HG03521 (cell line): ENCODE data around the gene LILRB3.
A peak's percentile ranks its signal among the peaks of the same experiment; 100 is the strongest.
"Not testable (repeated sequence)": the region's sequence is repeated elsewhere in the genome, so short reads cannot be mapped to it uniquely, and the experiment has no call there.

Experiments used
- ATAC-seq: cut with Tn5 transposase; IDR thresholded peaks from one replicate; pipeline ENCODE4 v1.9.1; 2021; ENCODE audit warnings: mild to moderate bottlenecking, moderate library complexity; ENCODE audit not compliant: unreplicated experiment

LILRB3 gene

GRCh38 chr19:54211235-54211634, 11.6 kb downstream of the LILRB3 start:
- no peak for ATAC-seq

- ATAC-seq = no peak
Measured at GRCh38 chr19:54209811-54210494, 12.9 kb downstream of the LILRB3 start.

GRCh38 chr19:54209058-54209810, 13.6 kb downstream of the LILRB3 start:
- ATAC-seq = no peak

DNA sequence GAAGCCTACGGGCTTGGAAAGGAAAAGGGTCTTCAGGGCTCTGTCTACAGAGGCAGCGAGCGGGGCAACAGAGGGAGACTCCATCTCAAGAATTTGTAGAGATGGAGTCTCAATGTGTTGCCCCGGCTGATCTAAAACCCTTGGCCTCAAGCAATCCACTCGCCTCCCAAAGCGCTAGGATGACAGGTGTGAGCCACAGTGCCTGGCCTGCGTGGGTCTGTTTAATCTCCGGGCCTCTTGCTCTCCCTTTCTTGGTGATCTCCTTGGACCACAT, 14.1 kb downstream of the LILRB3 start:
- ATAC-seq = no peak

DNA sequence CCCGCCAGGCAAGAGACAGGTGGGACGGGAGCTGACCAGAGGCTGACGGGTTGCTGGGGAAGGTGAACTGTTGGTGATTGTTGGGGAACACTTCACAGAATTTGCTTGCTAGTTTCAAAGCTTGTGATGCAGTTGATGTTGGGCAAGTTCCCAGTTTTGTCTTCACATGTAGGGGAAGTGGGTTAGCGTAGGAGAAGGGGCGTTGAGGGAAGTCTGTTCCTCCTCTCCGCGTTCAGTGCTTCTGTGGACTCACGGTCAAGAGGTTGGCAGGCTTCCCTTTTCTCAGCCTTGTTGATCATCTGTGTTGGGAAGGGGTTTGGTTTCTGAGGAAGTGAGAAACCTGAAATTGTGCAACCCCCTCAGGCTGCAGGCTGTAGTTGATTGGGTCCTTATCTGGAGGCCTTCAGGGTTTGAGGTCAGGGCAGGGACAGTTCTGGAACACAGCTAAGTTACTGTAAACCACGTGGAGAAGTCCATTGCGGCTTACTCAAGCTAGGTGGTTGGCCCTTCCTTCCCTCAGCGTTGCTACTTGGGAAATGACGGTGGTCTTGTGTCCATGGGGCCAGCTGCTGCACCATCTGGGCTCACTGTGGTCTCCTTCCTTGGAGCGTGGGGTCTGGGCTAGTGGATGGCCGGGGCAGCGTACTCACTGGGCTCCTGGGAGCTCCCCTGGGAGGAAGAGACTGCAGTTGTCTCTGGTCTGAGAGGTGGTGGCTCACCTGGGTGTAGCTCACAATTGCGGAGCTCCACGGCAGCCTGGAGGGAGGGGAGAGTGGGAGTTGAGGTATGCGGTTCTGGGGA, 14.6 kb downstream of the LILRB3 start:
- ATAC-seq = peak; percentile 39

- ATAC-seq = no peak
Measured at GRCh38 chr19:54207676-54207982, 15.2 kb downstream of the LILRB3 start.

DNA sequence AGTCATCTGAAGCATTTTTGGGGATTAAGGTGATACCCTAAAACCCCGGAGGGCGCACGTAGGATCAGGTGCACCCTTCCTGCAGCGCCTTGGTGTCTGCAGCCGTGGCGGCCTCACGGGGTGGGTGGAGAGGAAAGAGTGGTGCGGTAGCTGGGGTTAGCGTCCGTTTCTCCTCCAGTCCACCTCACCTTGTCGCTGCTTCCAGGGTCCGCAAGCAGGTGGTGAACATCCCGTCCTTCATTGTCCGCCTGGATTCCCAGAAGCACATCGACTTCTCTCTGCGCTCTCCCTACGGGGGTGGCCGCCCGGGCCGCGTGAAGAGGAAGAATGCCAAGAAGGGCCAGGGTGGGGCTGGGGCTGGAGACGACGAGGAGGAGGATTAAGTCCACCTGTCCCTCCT, 15.6 kb downstream of the LILRB3 start:
- ATAC-seq = not testable (repeated sequence)

- ATAC-seq = no peak
Measured at GRCh38 chr19:54206831-54207177, 16.0 kb downstream of the LILRB3 start.

DNA sequence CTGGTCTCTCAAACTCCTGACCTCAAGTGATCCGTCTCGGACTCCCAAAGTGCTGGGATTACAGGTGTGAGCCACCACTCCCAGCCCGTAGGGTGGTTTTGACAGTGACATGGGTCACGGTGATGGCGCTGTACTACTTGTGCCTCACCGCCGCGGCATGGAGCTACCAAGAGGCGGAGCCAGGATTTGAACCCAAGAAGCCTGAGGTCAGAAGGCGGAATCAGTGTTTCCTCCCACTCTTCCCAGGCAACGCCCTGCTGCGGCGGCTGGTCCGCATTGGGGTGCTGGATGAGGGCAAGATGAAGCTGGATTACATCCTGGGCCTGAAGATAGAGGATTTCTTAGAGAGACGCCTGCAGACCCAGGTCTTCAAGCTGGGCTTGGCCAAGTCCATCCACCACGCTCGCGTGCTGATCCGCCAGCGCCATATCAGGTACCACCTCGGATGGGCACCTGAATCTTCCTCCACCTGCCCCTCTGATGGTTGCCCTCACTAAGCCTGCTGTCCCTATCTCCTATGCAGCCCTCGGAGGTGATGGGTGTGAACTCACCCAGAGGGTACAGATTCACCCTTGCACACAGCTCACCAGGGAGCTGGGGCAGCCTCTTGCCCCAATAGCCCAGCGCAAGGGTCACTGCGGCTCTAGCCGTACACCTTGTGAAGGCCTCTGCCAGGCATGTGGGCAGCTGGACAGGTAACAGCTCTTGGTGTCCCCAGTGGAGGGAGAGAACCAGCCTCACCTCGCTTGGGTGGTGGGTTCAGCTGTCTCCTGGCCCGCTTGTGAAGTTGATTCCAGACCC, 16.6 kb downstream of the LILRB3 start:
- ATAC-seq = no peak

DNA sequence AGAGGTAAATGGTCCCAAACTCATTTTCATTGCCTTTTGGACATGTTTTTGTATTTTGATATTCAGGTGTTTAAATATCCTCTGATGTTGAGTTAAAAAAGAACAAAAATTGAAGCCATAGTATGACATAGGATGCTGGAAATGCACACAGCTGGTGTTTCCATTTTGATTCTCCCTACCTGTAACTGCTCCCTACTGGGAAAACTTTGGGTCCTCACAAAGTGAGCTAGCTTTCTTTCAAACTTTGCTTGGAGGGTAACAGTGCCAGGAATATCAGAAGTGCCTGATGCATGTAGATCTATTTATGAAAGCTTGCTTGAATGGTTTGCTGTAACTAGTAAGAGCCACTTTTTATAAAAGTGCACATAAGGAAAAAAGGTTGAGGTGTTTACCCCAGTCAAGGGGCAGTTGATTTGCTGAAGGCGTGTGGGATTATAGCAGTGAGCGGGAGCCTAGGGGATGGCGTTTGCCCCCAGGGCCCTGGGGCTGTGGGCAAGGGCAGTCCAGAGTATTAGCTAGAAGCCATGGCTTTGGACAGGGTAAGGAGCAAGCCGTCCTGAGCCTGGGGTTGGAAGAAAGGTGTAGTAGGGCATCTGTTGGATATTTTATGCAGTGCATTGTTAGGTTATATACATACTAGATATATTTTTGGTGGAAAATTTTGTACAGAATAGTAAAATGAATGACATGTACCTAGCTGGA, 17.9 kb downstream of the LILRB3 start:
- ATAC-seq = no peak

- ATAC-seq = no peak
Measured at GRCh38 chr19:54203151-54203611, 19.6 kb downstream of the LILRB3 start.

DNA sequence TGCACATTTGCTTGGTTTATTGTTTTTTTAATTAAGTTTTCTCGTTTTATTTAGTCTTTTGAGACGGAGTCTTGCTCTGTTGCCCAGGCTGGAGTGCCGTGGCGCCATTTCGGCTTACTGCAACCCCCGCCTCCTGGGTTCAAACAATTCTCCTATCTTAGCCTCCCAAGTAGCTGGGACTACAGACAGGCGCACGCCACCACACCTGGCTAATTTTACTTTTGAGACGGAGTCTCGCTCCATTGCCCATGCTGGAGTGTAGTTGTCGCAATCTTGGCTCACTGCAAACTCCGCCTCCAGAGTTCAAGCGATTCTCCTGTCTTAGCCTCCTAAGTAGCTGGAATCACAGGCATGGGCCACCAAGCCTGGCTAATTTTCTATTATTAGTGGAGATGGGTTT, 20.8 kb downstream of the LILRB3 start:
- ATAC-seq = no peak

DNA sequence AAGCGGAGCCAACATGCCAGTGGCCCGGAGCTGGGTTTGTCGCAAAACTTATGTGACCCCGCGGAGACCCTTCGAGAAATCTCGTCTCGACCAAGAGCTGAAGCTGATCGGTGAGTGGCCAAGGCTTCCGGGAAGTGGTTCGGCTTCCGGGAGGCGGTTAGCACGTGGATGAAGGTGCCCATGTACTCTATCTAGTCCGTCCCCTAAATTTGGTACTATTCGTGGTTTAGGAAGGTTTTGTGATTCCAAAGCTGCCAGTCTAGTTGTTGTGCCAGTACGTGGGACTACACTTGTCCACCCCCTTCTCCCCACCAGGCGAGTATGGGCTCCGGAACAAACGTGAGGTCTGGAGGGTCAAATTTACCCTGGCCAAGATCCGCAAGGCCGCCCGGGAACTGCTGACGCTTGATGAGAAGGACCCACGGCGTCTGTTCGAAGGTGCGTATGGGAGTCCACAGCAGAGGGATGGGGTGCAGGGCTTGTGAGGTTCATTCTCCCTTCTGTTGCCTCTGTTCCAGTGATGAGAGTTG, 21.6 kb downstream of the LILRB3 start:
- ATAC-seq = no peak

DNA sequence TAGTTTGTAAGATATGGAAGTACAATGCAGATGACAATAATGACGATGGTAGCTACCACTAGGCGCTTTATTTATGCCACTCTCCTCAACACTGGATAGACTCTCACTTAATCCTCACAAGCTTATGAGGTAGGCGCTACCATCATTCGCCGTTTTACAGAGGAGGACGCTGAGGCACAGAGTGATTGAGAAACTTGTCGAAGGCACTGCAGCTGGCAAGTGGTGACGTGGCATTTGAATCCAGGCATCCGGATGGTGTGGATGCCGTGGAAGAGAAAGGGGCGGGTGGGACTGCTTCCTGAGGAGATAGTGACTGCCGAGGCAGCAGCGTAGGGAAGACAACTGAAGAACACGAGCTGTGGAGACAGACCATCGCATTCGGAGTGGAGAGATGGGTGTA, 23.4 kb downstream of the LILRB3 start:
- ATAC-seq = no peak

DNA sequence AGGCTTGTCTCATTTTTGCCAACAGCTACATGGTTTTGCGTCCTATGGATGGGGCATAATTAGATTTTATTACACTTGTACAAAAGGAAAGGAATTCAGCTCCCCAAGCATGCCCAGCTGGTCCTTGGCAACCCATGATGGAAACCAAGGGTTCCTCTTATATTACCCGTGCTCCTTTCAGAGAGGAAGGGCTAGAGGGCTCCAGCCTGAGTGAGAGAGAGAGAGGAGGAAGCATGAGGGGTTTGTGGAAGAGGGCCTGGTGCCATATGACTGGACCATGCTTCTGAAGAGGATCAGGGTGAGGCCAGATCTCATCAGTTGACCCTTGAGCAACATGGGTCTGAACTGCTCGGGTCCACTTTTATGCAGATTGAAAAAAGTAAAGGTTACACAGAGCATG, 25.7 kb downstream of the LILRB3 start:
- ATAC-seq = no peak

DNA sequence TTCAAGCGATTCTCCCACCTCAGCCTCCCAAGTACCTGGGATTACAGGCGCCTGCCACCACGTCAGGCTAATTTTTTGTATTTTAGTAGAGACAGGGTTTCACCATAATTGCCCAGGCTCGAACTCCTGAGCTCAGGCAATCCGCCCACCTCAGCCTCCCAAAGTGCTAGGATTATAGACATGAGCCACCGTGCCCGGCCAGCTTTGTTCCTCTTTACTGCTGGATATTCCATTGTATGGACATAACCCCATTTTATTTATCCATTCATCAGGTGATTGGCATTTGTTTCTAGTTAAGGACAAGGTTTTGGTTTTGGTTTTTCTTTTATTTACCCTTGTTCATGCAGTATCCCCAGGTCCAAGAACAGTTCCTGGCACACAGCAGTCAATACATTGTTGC, 26.3 kb downstream of the LILRB3 start:
- no peak for ATAC-seq

DNA sequence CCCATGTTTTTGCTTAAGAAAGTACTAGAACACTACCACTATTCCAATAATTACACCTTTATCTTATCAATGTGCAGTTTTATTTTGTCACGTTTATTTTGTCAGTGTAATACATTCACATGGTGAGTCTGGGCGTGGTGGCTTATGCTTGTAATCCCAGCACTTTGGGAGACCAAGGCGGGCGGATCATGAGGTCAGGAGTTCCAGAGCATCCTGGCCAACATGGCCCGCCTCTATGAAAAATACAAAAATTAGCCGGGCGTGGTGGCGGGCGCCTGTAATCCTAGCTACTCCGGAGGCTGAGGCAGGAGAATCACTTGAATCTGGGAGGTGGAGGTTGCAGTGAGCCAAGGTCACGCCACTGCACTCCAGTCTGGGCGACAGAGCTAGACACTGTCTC, 28.3 kb downstream of the LILRB3 start:
- ATAC-seq = not testable (repeated sequence)

DNA sequence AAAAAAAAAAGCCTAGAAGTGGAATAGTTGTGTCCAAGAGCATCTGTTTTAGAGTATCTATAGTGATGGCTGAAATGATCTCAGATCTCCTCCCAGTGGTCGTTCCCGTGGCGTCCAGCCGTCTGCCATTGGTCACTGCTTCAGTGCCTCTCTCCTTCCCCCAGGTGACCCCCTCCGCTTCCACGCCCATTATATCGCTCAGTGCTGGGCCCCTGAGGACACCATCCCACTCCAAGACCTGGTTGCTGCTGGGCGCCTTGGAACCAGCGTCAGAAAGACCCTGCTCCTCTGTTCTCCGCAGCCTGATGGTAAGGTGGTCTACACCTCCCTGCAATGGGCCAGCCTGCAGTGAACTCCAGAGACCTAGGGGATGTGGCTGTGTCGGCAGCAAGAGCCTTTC, 29.8 kb downstream of the LILRB3 start:
- no peak for ATAC-seq

- no peak for ATAC-seq
Measured at GRCh38 chr19:54191811-54192453, 30.9 kb downstream of the LILRB3 start.
